GM19023 (cell line): Measurements from ENCODE around the gene C11orf58.

Experiments
- ATAC-seq: cut with Tn5 transposase; IDR thresholded peaks from one replicate; pipeline ENCODE4 v1.9.1; 2021; ENCODE audit warnings: mild to moderate bottlenecking, moderate library complexity; ENCODE audit not compliant: unreplicated experiment

The C11orf58 gene

DNA sequence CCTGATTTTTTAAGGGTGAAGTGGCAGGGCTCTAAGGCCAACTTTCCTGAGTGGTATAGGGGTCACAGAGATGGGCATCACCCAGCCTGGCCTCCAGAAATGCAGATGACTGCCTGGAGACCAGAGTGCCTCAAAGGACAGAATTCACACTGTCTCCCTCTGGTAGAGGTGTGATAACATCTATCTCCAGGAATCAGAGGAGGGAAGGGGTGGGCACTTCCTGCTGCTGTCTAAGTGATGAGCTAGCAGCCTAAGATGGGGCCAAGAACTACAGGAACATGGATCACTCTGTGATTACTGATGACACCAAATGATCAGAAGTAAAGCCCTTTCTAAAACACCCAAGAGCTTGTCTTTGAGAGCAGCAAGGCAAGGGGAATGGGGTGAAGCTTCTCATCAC is 61.9 kb downstream of the C11orf58 start:
- ATAC-seq = no peak

DNA sequence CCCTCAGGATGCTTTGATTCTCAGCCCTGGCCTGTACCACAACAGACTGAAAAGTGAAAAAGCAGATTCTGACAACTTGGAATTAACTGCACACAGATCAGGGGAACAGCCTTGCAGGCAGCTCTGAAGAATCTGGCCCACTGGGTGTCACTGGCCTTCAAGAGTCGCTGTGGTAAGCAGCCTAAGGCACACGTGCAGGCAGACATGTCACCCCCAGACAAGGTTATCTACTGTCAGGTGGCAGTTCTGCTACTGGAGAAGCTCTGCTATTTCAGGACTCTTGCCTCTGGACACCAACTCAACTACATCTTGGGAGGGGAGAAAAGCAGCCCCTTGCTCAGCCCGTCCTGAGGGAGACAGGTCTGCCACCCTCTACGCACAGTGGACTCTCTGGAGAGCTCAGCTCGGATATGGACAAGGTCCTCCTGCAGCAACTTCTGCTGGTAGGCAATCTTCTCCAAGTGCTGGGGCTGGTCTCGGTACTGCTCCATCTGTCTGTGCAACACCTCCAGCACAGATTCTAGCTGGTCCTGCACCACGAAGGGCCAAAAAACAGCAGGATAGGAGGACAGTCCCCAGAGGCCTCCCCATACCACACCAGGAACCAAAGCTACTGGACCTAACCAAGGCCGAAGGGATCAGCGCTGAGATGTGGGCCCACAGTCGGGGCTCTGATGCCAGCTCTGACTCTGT is 63.0 kb downstream of the C11orf58 start:
- no peak for ATAC-seq

DNA sequence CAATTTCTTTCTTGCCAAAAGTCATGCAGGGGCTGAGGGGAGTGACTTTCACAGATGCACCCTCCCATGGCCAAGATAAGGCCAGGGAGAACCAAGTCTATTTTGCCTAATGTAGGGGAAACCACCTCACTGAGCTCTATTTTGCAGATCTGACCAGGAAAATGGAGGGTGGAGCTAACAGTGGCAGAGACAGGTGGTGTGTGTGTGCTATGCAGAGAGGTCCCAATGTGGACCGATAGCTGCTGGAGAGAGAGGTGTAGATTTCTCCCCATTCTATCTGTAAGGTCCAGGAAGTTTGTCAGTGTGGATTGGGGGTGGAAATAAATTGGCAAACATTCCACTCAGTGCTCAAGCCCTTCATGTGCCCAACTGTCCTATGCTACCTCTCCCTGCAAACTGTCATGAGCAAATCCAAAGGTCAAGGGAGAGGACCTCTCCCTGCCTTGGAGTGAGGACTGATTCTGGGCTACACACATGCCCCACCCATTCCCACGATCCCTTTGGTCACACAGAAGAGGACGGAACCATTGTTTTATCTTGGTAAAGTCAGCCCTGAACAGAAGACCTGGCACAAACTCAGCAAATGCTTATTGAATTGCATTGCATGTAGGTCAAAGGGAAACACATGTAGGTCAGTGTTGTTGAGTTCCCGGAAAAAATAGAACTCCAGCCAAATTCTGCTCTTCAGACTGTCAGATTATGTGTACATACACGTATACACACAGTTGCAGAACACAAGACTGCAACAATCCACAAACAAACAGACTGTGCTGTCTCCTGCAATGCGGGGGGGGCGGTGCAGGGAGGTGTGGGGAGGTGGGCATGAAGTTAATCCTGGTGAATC is 65.9 kb downstream of the C11orf58 start:
- ATAC-seq = no peak

DNA sequence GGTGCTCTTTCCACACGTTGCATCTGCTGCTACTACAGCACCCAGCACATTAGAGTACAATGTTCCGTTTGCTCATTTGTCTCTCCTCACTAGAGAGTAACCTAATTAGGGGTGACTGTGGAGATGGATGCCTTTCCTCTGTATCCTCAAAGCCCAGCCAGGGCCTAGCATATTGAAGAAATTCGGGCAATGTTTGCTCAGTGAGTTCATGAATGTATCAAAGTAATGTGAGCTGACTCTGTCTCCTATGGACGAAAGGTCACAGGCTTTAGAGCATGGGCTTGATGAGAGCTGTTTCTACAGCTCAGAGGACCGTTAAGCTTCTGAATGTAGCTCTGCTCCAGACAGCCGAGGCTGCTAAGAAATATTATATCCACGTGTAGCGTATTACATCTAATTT is 67.5 kb downstream of the C11orf58 start:
- no peak for ATAC-seq

DNA sequence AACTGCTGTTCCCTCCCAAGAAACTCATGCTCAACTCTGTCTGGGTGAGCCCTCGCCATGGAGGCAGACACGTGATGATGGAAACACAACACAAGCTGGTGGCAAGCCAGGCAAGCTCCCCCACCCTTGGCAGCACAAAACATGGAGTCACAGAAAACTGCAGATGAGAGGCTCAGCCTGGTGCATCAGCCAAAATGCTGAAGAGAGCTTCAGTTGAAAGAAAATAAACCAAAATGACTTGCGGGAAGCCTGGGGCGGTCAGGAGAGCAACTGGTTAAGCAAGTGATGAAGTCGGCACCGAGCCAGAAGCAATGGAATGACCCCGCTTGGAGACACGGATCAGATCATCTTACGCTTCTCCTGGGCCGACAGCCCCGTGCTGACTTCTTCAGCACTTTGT is 68.3 kb downstream of the C11orf58 start:
- ATAC-seq = no peak

DNA sequence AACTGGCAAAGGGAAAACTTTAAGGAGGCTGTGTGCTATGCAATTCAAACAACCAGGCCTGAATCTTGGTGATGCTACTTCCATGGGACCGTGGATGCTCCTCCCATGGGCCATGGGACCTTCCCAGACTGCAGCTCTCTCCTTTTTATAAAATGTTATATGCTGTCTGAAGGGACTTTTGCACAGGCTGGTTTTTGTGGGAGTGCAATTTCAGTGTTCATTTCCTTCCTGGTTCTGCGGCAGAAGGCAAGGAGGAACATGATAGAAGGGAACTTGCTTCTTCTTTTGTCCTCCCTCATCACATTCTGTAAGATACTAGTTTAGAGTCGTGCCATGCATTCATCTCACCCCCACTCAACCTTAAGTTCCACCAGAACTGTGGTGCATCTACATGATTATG is 68.9 kb downstream of the C11orf58 start:
- no peak for ATAC-seq
